Bronchial epithelial cell (primary cell): ENCODE results near the gene KRT14. TPM values are rescaled to one million over a fixed set of nuclear protein-coding genes. Genes with fewer than 3 reads are reported as not detected.

Experiments used
- DNase-seq: peaks from one replicate; pipeline ENCODE4 v3.0.0-alpha.2; 2010; ENCODE audit warnings: low read depth
- FAIRE-seq: peaks from 2 replicates; lab custom pipeline; 2011; peaks lifted over from hg19 to GRCh38; lab: Jason Lieb, UNC
- H3K27me3 ChIP-seq: 2 replicates; pipeline ENCODE4 v1.5.1; 2011; ENCODE audit warnings: low read length; ENCODE audit not compliant: control insufficient read depth, insufficient read depth
- H3K36me3 ChIP-seq: 2 replicates; pipeline ENCODE4 v1.5.1; 2011; ENCODE audit warnings: low read length; ENCODE audit not compliant: control insufficient read depth, insufficient read depth
- H3K4me3 ChIP-seq: 2 replicates; pipeline ENCODE4 v1.5.1; 2011; ENCODE audit warnings: mild to moderate bottlenecking, low read depth, low read length, control low read depth
- CTCF ChIP-seq: IDR thresholded peaks from 2 replicates; pipeline ENCODE4 v1.5.1; 2011; ENCODE audit warnings: mild to moderate bottlenecking, moderate library complexity, low read length, control low read depth, inconsistent platforms; ENCODE audit not compliant: insufficient read depth, severe bottlenecking
- total RNA-seq: library from RNA; depleted of rRNA; stranded (reverse); fragments of >200 nt; gene quantifications from 2 replicates; pipeline ENCODE4 v1.2.1, GENCODE V29; 2014

Gene KRT14
- total RNA-seq, 1 donor from 2014 or later = 1,445 TPM

- Histone ChIP-seq H3K36me3 (no peaks in the 10 kb centered on the region), H3K27me3 (peaks cover 10% of the 10 kb centered on the region), H3K4me3 (no peak overlapping the region)
- DNase-seq (no peak), FAIRE-seq (no peak)
- no peak for TF ChIP-seq CTCF
Measured at GRCh38 chr17:41565338-41565737, 21.4 kb downstream of the KRT14 start.

DNA sequence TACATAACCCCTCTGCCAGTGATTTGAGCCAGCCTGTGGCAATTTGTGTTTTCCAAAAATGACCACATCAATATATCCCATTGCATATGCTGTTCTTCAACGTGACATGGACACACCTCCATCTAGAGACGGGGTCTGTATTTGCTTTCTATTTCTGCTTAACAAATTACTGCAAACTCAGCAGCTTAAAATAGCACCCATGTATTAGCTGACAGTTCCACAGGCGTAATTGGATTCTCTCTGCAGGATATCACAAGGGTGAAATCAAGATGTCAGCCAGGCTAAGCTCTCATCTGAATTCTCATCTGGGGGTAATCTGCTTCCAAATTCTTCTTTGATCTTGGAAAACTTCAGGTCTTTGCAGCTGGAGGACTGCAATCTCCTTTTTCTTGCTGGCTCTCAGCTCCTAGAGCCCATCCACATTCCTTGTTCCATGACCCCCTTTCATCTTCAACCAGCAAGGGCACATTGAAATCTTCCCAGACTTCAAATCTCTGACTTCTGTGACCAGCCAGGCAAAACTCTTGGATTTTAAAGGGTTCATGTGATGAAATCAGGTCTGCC is 23.0 kb downstream of the KRT14 start:
- Histone ChIP-seq H3K4me3 (no peak overlapping the region), H3K27me3 (peaks cover 7% of the 10 kb centered on the region), H3K36me3 (no peaks in the 10 kb centered on the region)
- peak; percentile 18 for FAIRE-seq
- DNase-seq = no peak
- TF ChIP-seq CTCF = no peak

DNA sequence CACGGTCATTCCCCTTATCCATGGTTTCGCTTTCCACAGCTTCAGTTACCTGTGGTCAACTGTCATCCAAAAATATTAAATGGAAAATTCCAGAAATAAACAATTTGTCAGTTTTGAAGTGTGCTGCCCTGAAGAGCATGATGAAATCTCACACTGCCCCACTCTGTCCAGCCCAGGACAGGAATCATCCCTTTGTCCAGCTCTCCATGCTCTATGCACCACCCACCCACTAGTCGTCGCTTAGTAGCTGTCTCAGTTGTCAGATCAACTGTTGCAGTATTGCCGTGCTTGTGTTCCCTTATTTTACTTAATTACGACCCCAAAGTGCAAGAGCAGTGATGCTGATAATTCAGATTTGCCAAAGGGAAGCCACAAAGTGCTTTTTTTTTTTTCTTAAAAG is 25.1 kb downstream of the KRT14 start:
- TF ChIP-seq CTCF = no peak
- Histone ChIP-seq H3K4me3 (no peak overlapping the region), H3K36me3 (no peaks in the 10 kb centered on the region), H3K27me3 (peaks cover 5% of the 10 kb centered on the region)
- DNase-seq = no peak
- FAIRE-seq = no peak

DNA sequence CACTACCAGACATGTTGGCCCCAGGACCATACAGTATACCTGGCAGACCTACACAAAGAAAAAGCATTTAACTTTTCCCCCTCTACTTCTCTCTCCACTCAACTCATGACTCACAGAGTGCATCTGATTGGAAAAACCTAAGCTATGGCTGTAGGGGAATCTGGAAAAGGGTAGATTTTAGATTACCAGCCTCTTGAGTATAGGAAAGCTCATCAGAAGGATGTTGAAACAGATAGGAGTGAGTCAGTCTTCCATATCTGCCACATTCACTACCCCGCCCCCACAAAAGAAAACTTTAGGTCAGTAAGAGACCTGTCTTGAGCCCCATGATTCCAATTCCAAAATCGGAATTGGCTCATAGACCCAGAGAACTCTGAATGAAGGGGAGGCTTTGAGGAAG is 27.1 kb downstream of the KRT14 start:
- no peak overlapping the region for H3K4me3 ChIP-seq
- TF ChIP-seq CTCF = no peak
- FAIRE-seq = no peak
- H3K36me3 ChIP-seq = no peaks in the 10 kb centered on the region
- peak; percentile 78 for DNase-seq
- H3K27me3 ChIP-seq = peaks cover 5% of the 10 kb centered on the region

- FAIRE-seq (no peak), DNase-seq (no peak)
- TF ChIP-seq CTCF = no peak
- Histone ChIP-seq H3K36me3 (no peaks in the 10 kb centered on the region), H3K4me3 (no peak overlapping the region), H3K27me3 (peaks cover 1% of the 10 kb centered on the region)
Measured at GRCh38 chr17:41556931-41557330, 29.8 kb downstream of the KRT14 start.

DNA sequence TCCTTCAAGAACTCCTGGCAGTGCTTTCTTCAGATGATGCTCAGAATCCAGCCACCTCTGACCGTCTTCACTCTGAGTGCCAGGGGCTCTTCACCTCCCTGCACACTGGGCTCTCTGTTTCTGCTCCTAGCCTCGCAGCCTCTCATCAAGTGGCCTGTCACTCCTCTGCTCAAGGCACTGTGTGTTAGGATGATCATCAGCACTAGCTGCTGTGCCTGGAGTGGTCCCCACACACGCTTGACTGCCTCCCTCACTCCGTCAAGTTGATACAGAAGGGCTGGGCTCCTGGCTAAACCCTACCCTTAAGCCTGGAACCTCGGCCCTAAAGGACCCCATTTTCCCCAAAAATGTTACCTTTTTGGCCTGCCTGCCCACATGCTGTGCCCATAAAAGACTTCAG is 30.4 kb downstream of the KRT14 start:
- H3K27me3 ChIP-seq = peaks cover 1% of the 10 kb centered on the region

More for the DNA sequence above, 30.4 kb downstream of the KRT14 start:
- TF ChIP-seq CTCF = no peak
- DNase-seq (no peak), FAIRE-seq (no peak)
- H3K4me3 ChIP-seq = no peak overlapping the region
- no peaks in the 10 kb centered on the region for H3K36me3 ChIP-seq
